NB4 (cell line): ENCODE measurements around the gene NTPCR.
"Not testable (repeated sequence)": the region's sequence is repeated elsewhere in the genome, so short reads cannot be mapped to it uniquely, and the experiment has no call there.

Source experiments
- DNase-seq: peaks from one replicate; pipeline ENCODE4 v3.0.0; 2010; ENCODE audit warnings: low read depth
- H3K4me3 ChIP-seq: one replicate; pipeline ENCODE4 v1.5.1; 2011; ENCODE audit warnings: mild to moderate bottlenecking, low read depth, low read length, moderate library complexity
- MYC ChIP-seq: IDR thresholded peaks from 2 replicates; pipeline ENCODE4 v1.6.1; 2011; ENCODE audit warnings: low read depth, low read length
- POLR2A ChIP-seq: IDR thresholded peaks from 2 replicates; pipeline ENCODE4 v1.6.1; 2011; ENCODE audit warnings: mild to moderate bottlenecking; ENCODE audit not compliant: insufficient read length; ENCODE audit errors: extremely low read depth
- TF ChIP-seq, protein P1 (sequence below): IDR thresholded peaks from 2 replicates; pipeline ENCODE4 v1.6.1; 2011; ENCODE audit warnings: low read depth, low read length
- TF ChIP-seq, protein P2 (sequence below): IDR thresholded peaks from one replicate; pipeline ENCODE4 v1.5.1; 2012; ENCODE audit warnings: low read depth, low read length

Gene NTPCR

DNA sequence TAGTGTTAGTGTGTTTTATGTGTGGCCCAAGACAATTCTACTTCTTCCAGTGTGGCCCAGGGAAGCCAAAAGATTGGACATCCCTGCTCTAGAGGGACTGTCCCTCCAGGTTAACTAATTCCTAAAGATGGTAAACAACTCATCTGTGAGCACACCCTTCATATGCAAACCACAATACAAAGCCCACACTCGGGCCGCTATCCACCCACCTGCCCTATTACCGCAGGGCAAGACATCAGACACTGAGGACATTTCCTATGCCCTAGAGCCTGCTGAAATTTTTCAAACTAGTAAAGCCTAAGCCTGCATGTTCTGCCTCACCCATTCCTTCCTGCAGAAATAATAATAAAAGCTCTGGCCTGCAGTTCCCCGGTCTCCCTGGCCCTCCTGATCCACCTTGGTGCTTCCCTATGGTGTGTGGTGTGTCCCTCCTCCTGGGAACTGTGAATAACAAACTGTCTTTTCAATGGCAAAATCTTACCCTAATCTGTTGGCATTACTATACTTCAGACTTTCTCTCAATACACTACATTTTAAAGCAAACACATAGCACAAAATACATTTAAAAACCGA is 39.3 kb upstream of the NTPCR start:
- no peak overlapping the region for H3K4me3 ChIP-seq
- TF ChIP-seq, protein P1, sequence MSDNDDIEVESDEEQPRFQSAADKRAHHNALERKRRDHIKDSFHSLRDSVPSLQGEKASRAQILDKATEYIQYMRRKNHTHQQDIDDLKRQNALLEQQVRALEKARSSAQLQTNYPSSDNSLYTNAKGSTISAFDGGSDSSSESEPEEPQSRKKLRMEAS = no peak
- TF ChIP-seq, protein P2, sequence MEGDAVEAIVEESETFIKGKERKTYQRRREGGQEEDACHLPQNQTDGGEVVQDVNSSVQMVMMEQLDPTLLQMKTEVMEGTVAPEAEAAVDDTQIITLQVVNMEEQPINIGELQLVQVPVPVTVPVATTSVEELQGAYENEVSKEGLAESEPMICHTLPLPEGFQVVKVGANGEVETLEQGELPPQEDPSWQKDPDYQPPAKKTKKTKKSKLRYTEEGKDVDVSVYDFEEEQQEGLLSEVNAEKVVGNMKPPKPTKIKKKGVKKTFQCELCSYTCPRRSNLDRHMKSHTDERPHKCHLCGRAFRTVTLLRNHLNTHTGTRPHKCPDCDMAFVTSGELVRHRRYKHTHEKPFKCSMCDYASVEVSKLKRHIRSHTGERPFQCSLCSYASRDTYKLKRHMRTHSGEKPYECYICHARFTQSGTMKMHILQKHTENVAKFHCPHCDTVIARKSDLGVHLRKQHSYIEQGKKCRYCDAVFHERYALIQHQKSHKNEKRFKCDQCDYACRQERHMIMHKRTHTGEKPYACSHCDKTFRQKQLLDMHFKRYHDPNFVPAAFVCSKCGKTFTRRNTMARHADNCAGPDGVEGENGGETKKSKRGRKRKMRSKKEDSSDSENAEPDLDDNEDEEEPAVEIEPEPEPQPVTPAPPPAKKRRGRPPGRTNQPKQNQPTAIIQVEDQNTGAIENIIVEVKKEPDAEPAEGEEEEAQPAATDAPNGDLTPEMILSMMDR = no peak
- TF ChIP-seq MYC = no peak
- no peak for TF ChIP-seq POLR2A
- no peak for DNase-seq

DNA sequence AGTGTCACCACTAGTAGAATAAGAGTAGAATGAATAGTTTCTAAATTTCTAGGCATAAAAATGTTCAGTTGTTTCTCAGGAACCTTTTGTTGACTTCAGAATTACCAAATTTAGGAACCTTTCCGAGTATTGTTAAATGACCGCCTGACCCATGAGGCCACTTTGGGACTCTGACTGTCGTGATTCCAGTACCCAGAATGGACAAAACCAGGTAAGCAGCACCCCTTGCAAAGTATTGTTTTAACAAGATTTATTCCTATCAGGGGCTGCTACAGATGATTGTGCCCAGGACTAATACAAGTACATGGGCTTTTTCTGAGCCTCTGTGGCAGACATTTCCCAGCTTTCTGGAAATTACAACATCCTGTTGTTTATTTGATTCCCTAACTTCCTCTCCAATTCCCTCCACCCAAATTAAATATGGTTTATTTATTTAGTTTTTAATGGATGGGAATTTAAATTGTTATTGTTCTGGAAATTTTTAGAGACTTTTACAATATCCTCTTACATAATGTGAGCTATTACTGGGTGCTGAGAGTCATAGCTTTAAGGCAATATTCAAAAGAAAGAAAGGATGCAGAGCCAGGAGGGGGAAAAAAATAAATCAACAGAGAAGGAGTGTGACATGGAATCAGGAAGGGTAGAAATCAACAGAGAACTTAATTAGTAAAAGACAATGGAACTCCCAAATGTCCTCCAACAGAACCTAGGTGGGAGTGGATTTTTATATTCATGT is 37.4 kb upstream of the NTPCR start:
- TF ChIP-seq, protein P1 = no peak
- TF ChIP-seq MYC = no peak
- TF ChIP-seq, protein P2 = no peak
- no peak for TF ChIP-seq POLR2A
- DNase-seq = no peak
- no peak overlapping the region for H3K4me3 ChIP-seq

DNA sequence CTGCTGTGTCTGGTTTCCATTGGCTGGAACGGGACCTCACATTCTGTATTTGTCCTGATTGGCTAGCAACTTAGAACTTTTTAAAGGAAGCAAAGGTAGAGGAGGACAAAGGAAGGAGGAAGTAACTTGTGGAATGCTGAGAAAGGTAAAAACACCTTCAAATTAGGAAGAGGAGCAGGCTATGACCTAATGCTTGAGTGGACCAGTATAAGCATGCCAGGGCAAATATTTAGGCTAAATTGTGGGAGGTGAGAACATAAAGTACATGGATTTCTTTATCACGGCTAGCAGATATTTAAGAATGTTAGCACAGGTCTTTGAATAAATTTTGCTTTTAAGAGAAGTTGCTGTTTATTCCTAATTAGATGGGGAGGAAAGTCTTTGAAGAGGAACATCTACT is 36.1 kb upstream of the NTPCR start:
- not testable (repeated sequence) for H3K4me3 ChIP-seq, DNase-seq

DNA sequence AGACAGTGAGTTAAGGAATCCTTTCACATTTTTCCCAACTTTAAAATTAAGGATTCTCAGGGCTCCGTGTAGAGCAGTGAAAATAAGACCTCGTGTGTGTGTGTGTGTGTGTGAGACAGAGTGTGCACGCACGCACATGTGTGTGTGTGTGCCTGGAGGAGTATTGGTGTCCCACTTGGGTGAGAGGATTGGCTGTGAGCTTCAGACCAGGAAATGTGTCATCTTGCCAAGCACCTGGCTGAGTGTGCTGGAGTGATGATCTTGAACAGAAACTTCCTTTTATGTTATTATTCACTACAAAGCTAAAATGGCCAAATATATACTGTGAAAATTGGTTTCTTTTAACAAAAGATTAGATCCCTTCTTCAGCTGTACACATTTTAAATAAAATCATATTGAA is 35.2 kb upstream of the NTPCR start:
- no peak overlapping the region for H3K4me3 ChIP-seq
- DNase-seq = no peak
- no peak for TF ChIP-seq MYC
- TF ChIP-seq, protein P2 = no peak
- TF ChIP-seq POLR2A = no peak
- TF ChIP-seq, protein P1 = no peak

DNA sequence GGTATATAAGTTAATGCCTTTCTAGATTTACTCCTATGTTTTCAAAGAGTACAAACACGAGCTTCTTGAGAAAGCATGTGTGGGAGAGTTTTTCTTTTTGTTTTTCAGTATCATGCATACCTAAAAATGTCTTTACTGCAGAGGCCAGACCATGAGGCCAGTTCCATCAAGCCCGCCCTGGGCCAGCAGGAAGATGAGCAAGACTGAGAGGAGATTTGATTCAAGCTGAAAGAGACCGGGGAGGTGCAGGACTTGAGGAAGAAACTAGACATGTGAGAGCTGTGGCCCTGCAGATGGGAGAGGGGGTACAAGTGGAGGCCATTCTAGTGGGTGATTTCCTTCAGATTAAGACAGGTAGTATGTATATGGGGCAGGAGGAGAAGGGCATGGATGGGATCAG is 33.4 kb upstream of the NTPCR start:
- DNase-seq = no peak
- H3K4me3 ChIP-seq = no peak overlapping the region
- TF ChIP-seq MYC (no peak), POLR2A (no peak)
- TF ChIP-seq, protein P1 = no peak
- TF ChIP-seq, protein P2 = no peak

DNA sequence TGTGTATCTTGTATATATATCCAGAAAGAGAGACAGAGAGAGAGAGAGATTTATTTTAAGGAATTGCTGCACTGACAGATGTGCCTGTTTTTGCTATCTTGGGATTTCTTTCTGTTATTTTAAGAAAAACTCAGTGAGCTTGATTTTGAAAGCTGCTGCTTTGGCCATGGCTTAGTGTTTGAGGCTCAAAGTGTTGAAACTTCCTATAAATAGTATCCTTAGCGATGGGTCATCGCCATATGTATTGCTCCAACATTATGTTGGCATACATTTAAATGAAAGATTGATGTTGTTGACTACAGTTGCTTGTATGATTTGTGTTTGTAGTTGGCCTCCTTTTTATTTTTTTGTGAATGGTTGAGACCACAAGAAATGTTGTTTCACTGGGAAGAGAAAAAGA is 29.0 kb upstream of the NTPCR start:
- no peak for DNase-seq
- TF ChIP-seq, protein P1 = no peak

DNA sequence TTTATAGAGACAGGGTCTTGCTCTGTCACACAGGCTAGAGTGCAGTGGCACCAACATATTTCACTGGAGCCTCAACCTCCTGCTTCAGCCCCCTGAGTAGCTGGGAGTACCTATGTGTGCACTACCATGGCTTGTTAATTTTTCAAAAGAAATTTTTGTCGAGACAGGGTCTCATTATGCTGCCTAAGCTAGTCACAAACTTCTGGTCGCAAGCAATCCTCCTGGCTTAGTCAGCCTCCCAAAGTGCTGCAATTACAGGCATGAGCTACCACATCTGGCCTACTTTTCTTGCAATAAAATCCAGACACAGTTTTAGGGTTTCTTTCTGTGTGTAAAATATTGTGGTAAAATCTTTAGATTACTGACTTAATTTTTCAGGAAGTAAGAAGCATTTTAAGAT is 27.9 kb upstream of the NTPCR start:
- DNase-seq = no peak
- TF ChIP-seq, protein P1 = no peak
- TF ChIP-seq MYC = no peak
- TF ChIP-seq, protein P2 = no peak
- no peak for TF ChIP-seq POLR2A
- H3K4me3 ChIP-seq = no peak overlapping the region

More for the DNA sequence above, 29.0 kb upstream of the NTPCR start:
- H3K4me3 ChIP-seq = no peak overlapping the region
